Mesendoderm (in vitro differentiated cells): Measurements from ENCODE around the gene EPN2. TPM values are rescaled to one million over a fixed set of nuclear protein-coding genes. Genes with fewer than 3 reads are reported as not detected.
A peak's percentile ranks its signal among the peaks of the same experiment; 100 is the strongest.
"Not testable (repeated sequence)": the region's sequence is repeated elsewhere in the genome, so short reads cannot be mapped to it uniquely, and the experiment has no call there.

Experiments used
- DNase-seq: peaks from one replicate; pipeline ENCODE4 v3.0.0; 2013
- H2AK5ac ChIP-seq: 2 replicates; pipeline ENCODE4 v1.6.1; 2013; ENCODE audit warnings: low read length, inconsistent platforms
- H2BK120ac ChIP-seq: 2 replicates; pipeline ENCODE4 v1.6.1; 2013; ENCODE audit warnings: low read depth, mild to moderate bottlenecking, low read length, moderate library complexity, mixed read lengths
- H2BK15ac ChIP-seq: replicated peaks from 2 replicates; pipeline ENCODE4 v1.6.1; 2013; ENCODE audit warnings: low read depth, mild to moderate bottlenecking, moderate library complexity
- H2BK5ac ChIP-seq: 2 replicates; pipeline ENCODE4 v1.6.1; 2013; ENCODE audit warnings: low read length, inconsistent platforms
- H3K18ac ChIP-seq: 2 replicates; pipeline ENCODE4 v1.6.1; 2013; ENCODE audit warnings: mild to moderate bottlenecking, low read length, mixed read lengths
- H3K23ac ChIP-seq: one replicate; pipeline ENCODE4 v1.6.1; 2013; ENCODE audit warnings: low read length
- H3K27ac ChIP-seq: 2 replicates; pipeline ENCODE4 v1.5.1; 2013; ENCODE audit warnings: low read depth, mild to moderate bottlenecking, inconsistent platforms, low read length, moderate library complexity
- H3K27me3 ChIP-seq: 2 replicates; pipeline ENCODE4 v1.6.1; 2013; ENCODE audit warnings: low read length, control low read depth, mild to moderate bottlenecking, inconsistent platforms; ENCODE audit not compliant: insufficient read depth, poor library complexity
- H3K36me3 ChIP-seq: 2 replicates; pipeline ENCODE4 v1.6.1; 2013; ENCODE audit warnings: low read length, inconsistent platforms; ENCODE audit not compliant: control insufficient read depth, insufficient read depth
- H3K4ac ChIP-seq: one replicate; pipeline ENCODE4 v1.6.1; 2013; ENCODE audit warnings: low read depth, mild to moderate bottlenecking, low read length, moderate library complexity
- H3K4me1 ChIP-seq: 2 replicates; pipeline ENCODE4 v1.6.1; 2013; ENCODE audit warnings: low read depth, low read length, inconsistent platforms; ENCODE audit not compliant: control insufficient read depth
- H3K4me2 ChIP-seq: 2 replicates; pipeline ENCODE4 v1.6.1; 2013; ENCODE audit warnings: low read length
- H3K4me3 ChIP-seq: 2 replicates; pipeline ENCODE4 v1.5.1; 2013; ENCODE audit warnings: mild to moderate bottlenecking, low read length
- H3K56ac ChIP-seq: one replicate; pipeline ENCODE4 v1.6.1; 2013; ENCODE audit warnings: low read length
- H3K79me1 ChIP-seq: 2 replicates; pipeline ENCODE4 v1.6.1; 2013; ENCODE audit warnings: low read length, inconsistent platforms
- H3K79me2 ChIP-seq: 2 replicates; pipeline ENCODE4 v1.6.1; 2013; ENCODE audit warnings: mild to moderate bottlenecking, low read length; ENCODE audit not compliant: control insufficient read depth, insufficient read depth
- H3K9ac ChIP-seq: 2 replicates; pipeline ENCODE4 v1.6.1; 2013; ENCODE audit warnings: low read length, inconsistent platforms
- H4K5ac ChIP-seq: one replicate; pipeline ENCODE4 v1.6.1; 2013; ENCODE audit warnings: low read length
- H4K8ac ChIP-seq: one replicate; pipeline ENCODE4 v1.6.1; 2013; ENCODE audit warnings: low read depth, mild to moderate bottlenecking, control low read depth, low read length, moderate library complexity
- WGBS: extraction: QIAGEN DNeasy Blood & Tissue Kit; methylation state at CpG from one replicate; pipeline ENCODE4 v1.1.7; 2013; ENCODE audit warnings: low lambda C conversion rate, missing lambda C conversion rate; ENCODE audit not compliant: insufficient coverage; ENCODE audit errors: extremely low coverage; 5-methylcytosine and 5-hydroxymethylcytosine counted together
- polyA plus RNA-seq, 2 experiments: library from polyadenylated mRNA; stranded (reverse); fragments of 200-250 nt; gene quantifications; one replicate each; pipeline ENCODE4 v1.2.3, GENCODE V29; 2013

Gene EPN2
- 41.2 TPM for polyA plus RNA-seq (2013, experiment 1 of 2)
- 40.6 TPM for polyA plus RNA-seq (2013, experiment 2 of 2)

DNA sequence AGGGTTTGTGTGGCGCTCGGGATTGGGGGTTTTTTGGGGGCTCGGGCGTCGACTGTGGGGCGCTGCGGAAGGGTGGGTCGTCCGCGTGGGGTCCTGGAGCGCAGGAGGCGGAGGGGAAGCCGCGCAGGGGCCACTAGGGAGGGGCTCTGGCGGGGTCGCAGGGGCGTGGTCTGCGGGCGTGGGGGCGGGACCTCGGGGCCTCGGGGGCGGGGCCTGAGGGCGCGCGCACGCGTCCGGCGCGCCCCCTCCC, at the start of gene EPN2:
Gene EPN2 (plus strand): TSS at position 228 of the 250 bp plus-strand sequence. CDS start 45,754 bp downstream, outside the sequence.
- peak within 1 kb of the TSS; percentile 55 for H2BK5ac ChIP-seq
- not testable (repeated sequence) for H3K27me3 ChIP-seq, H3K23ac ChIP-seq, H3K4me1 ChIP-seq, H2BK120ac ChIP-seq, H2BK15ac ChIP-seq, H4K5ac ChIP-seq, H4K8ac ChIP-seq, H2AK5ac ChIP-seq, H3K36me3 ChIP-seq
- no CpG with 5 or more reads among the region's 31 CpGs for WGBS
- peak within 1 kb of the TSS; percentile 65 for H3K4me2 ChIP-seq
- DNase-seq = peak; percentile 47
- peak within 1 kb of the TSS; percentile 96 for H3K4ac ChIP-seq
- peaks cover 27% of the 10 kb centered on the region for H3K79me2 ChIP-seq
- peak within 1 kb of the TSS; percentile 69 for H3K4me3 ChIP-seq
- H3K79me1 ChIP-seq = peaks cover 10% of the 10 kb centered on the region
- H3K9ac ChIP-seq = peak within 1 kb of the TSS; percentile 76
- peak within 1 kb of the TSS; percentile 58 for H3K27ac ChIP-seq
- H3K18ac ChIP-seq = peak within 1 kb of the TSS; percentile 75
- H3K56ac ChIP-seq = peak within 1 kb of the TSS; percentile 80

DNA sequence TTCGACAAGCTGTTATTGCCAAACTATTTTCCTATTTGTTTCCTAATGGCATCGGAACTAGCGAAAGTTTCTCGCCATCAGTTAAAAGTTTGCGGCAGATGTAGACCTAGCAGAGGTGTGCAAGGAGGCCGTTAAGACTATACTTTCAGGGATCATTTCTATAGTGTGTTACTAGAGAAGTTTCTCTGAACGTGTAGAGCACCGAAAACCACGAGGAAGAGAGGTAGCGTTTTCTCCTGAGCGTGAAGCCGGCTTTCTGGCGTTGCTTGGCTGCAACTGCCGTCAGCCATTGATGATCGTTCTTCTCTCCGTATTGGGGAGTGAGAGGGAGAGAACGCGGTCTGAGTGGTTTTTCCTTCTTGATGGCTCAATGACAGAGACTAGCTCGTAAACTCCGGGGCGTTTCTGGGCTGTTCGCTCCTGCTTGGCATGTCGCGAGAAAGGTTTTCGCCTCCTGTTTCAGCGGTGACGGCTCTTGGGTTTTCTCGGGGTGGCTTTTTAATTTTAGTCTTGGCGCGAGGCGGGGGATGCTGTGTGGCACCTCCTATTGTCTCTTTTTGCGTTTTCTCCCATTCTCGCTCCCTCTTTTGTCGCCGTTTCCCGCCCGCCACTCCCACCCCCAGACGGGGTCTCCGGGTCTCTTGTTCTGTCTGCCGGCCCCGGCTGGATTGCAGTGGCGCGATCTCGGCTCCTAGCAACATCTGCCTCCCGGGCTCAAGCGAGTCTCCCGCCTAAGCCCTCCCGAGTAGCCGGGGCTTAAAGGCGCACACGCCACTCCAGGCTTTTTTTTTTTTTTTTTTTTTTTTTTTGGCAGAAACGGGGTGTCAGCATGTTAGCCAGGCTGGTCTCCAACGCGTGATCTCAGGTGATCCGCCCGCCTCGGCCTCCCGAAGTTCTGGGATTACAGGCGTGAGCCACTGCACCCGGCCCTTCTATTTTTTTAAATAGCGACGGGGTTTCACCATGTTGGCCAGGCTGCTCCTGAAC, 49.0 kb upstream of the EPN2 start:
- not testable (repeated sequence) for DNase-seq

GRCh38 chr17:19188870-19189708, 48.1 kb upstream of the EPN2 start:
- not testable (repeated sequence) for H3K4ac ChIP-seq, H2BK15ac ChIP-seq, H4K8ac ChIP-seq, H2BK120ac ChIP-seq, H3K4me1 ChIP-seq, H3K36me3 ChIP-seq, H3K4me3 ChIP-seq, H3K18ac ChIP-seq, H2AK5ac ChIP-seq, H4K5ac ChIP-seq, H3K79me1 ChIP-seq, H3K27me3 ChIP-seq, H3K27ac ChIP-seq, H3K23ac ChIP-seq, DNase-seq, H3K56ac ChIP-seq, H2BK5ac ChIP-seq, H3K9ac ChIP-seq, H3K4me2 ChIP-seq, H3K79me2 ChIP-seq
- WGBS = no CpG with 5 or more reads among the region's 39 CpGs

More for the DNA sequence above, 49.0 kb upstream of the EPN2 start:
- H2BK120ac ChIP-seq, H3K27ac ChIP-seq, H4K5ac ChIP-seq, H2BK15ac ChIP-seq, H3K36me3 ChIP-seq, H2BK5ac ChIP-seq, H4K8ac ChIP-seq, H3K4ac ChIP-seq, H3K4me1 ChIP-seq, H3K23ac ChIP-seq, H2AK5ac ChIP-seq, H3K79me1 ChIP-seq, H3K27me3 ChIP-seq, H3K18ac ChIP-seq, H3K4me3 ChIP-seq, H3K56ac ChIP-seq, H3K9ac ChIP-seq, H3K79me2 ChIP-seq, H3K4me2 ChIP-seq: not testable (repeated sequence)
- no CpG with 5 or more reads among the region's 62 CpGs for WGBS

DNA sequence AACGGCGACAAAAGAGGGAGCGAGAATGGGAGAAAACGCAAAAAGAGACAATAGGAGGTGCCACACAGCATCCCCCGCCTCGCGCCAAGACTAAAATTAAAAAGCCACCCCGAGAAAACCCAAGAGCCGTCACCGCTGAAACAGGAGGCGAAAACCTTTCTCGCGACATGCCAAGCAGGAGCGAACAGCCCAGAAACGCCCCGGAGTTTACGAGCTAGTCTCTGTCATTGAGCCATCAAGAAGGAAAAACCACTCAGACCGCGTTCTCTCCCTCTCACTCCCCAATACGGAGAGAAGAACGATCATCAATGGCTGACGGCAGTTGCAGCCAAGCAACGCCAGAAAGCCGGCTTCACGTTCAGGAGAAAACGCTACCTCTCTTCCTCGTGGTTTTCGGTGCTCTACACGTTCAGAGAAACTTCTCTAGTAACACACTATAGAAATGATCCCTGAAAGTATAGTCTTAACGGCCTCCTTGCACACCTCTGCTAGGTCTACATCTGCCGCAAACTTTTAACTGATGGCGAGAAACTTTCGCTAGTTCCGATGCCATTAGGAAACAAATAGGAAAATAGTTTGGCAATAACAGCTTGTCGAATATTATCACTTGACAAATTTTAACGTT, 47.3 kb upstream of the EPN2 start:
- not testable (repeated sequence) for H3K23ac ChIP-seq, H3K4me3 ChIP-seq, H4K8ac ChIP-seq, H2BK5ac ChIP-seq, H3K18ac ChIP-seq, H3K27ac ChIP-seq, H2BK120ac ChIP-seq, DNase-seq, H3K27me3 ChIP-seq, H3K56ac ChIP-seq, H4K5ac ChIP-seq, H2AK5ac ChIP-seq, H3K36me3 ChIP-seq, H3K4me2 ChIP-seq, H3K4me1 ChIP-seq, H3K79me2 ChIP-seq, H3K9ac ChIP-seq, H3K79me1 ChIP-seq, H3K4ac ChIP-seq, H2BK15ac ChIP-seq
- no CpG with 5 or more reads among the region's 36 CpGs for WGBS

DNA sequence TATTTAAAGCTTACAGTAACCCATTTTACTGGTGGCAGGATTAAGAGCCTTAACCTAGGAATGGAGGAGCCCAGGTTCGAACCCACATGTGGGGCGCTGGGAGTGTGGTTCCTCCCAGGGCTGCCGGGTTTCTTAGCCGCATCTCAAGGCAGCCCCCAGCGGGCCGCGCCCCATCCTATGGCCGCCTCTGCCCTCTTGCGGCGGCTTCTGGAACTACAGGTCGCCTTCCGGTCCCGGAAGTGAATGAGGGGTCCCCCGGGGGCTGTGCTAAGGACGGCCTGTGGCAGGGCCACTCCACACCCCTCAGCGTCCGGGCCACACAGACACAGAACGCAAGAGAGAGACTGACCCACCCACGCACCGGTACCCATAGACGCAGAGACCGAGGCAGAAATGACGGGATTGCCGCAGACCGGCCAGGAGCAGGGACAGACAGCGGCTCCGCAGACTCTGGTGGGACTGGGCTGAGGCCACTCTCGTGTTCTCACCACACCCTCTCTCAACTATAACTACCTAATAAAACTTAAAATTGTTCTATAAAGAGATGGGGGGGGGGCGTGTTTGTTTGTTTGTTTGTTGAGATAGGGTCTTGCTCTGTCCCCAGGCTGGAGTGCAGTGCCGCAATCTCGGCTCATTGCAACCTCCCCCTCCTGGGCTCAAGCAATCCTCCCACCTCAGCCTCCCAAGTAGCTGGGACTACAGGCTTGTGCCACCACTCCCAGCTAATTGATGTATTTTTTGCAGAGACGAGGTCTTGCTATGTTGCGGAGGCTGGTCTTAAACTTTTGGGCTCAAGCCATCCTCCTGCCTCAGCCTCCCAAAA, 40.6 kb upstream of the EPN2 start:
- Histone ChIP-seq H3K56ac (peak overlapping the region; percentile 82), H3K9ac (peak overlapping the region; percentile 47)
- H3K4ac ChIP-seq, H3K4me3 ChIP-seq, H4K5ac ChIP-seq, H2BK15ac ChIP-seq, H3K36me3 ChIP-seq, H3K4me1 ChIP-seq, H3K18ac ChIP-seq, H2AK5ac ChIP-seq, H2BK120ac ChIP-seq, H3K4me2 ChIP-seq, H4K8ac ChIP-seq, H3K79me2 ChIP-seq, DNase-seq, H3K27ac ChIP-seq, H2BK5ac ChIP-seq, H3K27me3 ChIP-seq, H3K23ac ChIP-seq, H3K79me1 ChIP-seq: not testable (repeated sequence)
- WGBS = no CpG with 5 or more reads among the region's 33 CpGs
